ENCODE data around the gene ALX4.

- TF ChIP-seq CTCF (IDR thresholded peaks at IDR 0.05) = no peak
- TF ChIP-seq POLR2AphosphoS5 (IDR thresholded peaks at IDR 0.05) = no peak
- TF ChIP-seq POLR2A (IDR thresholded peaks at IDR 0.05) = no peak
Observed at GRCh38 chr11:44305470-44306051, 4.4 kb downstream of the ALX4 start.

Data from suprapubic skin (tissue), 4 donors.